Measurements from ENCODE around the gene KRT72.

Gene KRT72

GRCh38 chr12:52629281-52630007, 28.2 kb upstream of the KRT72 start:
- no peak for DNase-seq

DNA sequence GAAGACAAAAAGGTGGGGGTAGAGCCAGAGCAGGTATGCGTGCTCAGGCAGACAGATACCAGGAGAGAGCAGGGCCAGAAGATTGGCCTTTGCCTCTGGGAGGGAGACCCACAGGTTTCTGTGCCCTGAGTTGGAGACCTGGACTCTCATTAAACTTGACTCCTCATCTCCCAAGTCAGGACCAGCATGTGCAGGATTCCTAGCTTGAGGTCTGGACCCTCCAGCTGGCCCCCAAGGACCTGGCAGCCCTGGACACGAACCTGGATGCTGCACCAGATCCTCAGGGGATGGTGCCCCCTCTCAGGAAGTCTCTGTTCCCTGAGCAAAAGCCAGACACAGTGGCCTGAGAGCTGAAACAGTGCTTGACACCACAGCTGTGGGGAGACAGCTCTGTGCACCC, 27.6 kb upstream of the KRT72 start:
- DNase-seq, result no peak

GRCh38 chr12:52628111-52628507, 26.8 kb upstream of the KRT72 start:
- no peak for DNase-seq

DNA sequence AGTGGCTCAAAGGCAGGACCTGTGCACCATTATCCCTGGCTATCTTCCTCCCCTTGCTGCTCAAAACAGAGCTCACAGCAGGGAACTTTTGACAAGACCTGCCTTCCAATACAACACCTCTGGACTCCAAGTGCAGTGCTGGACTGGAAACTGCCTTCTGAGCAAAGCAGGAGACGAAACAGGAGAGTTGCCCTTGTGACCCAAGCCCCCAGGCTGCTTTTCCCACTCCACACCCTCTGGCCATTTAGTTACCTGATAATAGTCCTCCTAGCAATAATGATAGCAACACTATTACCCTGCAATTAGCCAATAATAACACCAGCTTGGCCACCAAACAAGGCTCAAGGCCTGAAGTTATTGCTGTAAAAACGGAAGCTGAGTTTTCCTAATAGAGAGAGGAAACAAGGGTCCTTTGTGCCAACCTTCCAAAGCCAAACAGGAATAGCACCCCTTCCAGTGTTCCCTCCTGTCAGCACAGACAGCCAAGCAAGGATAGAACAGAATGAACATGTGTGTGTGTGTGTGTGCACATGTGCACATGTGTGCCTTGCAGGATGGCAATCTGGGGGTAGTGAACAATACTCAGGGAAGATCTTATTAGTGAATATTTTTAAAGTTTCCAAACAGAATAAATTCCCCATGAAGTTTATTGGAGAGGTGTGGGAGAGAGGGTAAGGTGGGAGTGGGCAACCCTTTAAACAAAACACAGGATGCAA, 26.3 kb upstream of the KRT72 start:
- no peak for DNase-seq

DNA sequence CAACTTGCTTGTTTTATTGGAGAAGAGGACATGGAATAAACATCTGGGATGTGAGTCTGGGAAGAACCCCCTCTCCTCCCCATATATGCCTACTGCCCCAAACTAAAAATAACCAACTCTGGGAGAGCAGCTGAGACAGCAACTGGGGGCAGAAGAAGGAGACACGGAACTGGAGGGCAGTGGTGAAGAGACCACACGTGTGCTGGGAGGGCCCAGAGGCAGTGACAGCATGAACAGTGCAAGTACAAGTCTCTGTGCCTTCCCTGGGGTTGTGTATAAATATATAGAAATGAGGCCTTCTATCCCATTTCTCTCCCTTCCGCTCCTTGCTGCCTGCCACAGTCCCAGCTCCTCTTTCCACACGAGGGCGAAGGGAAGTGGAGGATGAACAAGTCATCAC, 21.1 kb upstream of the KRT72 start:
- DNase-seq, result no peak

- DNase-seq, result no peak
Observed at GRCh38 chr12:52618866-52619265, 17.6 kb upstream of the KRT72 start.

GRCh38 chr12:52618216-52618615, 17.0 kb upstream of the KRT72 start, which contains the start of gene KRT73:
Gene KRT73 (minus strand): TSS chr12:52618559. CDS start chr12:52618524, 35 bp downstream.
- DNase-seq, result no peak

DNA sequence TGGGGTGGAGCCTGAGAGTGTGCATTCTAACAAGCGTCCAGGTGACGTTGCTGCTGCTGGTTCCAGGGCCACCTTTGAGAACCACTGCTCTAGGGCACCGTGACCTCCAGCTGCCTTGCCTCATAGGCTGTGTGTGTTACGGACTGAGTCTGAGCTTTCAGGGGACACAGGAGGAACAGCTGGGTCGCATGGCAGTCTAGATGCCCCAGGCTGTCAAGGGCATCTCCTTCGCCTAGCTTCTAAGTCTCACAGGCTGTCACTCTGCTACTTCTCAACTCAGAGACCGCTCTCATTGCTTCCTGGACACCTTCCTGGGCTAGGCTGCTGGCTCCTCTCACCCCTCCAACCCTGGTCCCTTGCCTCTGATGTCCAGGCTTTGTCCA, 16.1 kb upstream of the KRT72 start:
- DNase-seq, result no peak

DNA sequence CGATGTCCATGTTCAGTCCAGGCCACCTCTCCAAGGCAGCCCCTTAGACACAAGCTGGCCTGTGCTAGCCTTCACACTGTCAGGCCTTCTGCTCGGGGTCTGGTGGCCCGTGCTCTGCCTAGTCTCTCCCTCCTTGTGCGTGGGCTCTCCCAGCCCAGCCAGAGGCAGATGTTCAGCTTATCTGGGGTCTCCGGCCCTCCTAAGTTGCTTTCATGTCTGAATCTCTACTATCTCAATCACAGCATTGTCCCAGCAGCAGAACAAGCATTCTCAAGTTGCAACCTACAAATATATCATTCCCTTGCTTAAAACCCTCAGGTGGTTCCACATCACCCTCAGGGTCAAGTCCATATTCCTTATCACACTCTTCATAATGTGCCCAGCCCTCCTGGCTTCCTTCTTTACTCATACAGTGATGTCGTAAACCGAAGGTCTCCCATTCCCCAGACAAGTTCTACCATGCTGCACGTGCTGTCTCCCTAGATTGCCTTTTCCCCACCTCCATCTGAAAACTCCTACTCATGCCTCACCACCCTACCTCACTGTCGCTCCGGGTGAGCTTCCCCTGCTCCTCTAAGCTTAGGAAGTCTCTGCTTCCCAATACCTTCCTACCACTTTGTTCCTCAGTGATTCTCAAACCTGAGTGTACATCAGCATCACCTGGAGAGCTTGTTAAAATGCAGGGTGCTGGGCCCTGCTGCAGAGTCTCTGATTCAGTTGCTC, 15.6 kb upstream of the KRT72 start:
- no peak for DNase-seq

DNA sequence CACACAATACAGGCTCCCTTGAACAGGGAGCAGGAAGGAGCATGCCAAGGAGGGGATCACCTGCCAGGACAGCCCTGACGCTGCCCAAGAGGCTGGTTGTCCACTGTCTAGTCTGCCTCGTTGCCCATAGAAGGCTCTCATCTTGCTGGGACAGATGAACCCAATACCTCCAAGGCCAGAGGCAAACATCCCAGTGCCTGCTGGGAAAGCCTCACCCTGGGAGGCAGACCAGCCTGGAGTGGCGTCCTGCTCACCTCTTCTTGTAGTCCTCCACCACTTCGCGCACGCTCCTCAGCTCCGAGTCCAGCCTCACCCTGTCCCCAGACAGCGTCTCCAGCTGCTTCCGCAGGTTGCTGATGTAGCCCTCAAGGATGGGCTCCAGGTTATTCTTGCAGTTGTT, 14.6 kb upstream of the KRT72 start:
- no peak for DNase-seq

DNA sequence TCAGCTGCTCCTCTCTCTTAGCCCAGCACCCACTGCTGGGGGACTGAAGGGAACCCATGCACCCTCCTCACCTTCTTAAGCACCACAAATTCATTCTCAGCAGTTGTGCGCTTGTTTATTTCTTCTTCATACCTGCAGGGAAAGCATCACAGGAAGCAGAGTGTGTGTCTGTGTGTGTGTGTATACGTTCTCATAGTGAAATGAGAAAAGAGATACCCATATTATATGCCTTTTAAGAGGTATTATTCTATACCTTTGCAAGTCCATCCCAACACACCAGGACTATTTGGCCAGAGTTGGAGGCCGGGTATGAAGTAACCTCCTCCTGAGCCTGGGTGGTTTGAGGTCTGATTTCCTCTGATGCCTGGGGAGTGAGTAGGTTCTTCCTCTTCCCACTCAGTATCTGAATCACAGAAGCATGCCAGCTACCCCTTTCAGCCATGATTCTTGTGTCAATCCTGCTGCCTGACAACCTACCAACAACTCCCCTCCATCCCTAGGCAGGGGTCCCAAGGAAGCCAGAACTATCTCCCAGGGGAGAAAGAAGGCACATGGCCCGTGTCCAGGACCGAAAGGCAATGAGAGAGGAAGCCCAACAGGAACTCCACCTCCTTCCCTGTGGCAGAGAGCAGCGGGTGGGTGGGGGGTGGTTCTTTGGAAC, 14.1 kb upstream of the KRT72 start:
- no peak for DNase-seq

DNA sequence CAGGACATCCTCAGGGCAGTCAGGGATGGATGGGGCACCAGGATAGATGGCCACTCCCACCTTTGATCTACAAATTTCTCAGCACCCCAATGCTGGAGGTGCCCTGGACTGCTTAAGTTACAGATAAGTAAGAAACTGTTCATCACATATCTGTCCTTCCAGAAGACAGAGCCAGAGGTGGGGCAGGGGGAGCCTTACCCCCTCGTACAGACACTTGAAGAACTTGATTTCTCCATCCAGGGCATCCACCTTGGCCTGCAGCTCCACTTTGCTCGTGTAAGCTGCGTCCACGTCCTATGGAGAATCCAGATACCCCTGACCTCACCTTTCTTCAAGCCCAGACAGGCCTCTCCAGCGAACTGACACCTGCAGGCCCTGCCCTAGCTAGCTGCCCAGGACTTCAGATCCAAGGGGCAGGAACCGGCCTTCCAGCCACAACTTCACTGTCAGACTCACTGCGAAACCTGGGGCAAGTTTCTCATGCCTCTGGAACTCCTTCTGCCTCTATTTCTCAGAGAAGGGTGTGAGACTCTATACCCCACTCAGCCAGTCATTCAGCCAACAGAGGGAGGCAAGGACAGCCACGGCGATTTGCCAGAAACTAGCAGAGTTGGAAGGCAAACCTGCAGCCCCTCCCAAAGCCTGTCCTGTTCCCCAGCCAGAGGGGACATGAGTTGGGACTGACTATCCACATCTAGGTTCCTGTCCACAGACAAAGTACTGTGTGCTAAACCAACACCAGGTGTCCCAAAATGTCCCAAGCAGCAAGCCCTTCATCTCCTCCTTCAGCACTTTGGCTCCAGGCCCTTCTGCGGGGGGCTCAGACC, 13.3 kb upstream of the KRT72 start:
- DNase-seq, result no peak

DNA sequence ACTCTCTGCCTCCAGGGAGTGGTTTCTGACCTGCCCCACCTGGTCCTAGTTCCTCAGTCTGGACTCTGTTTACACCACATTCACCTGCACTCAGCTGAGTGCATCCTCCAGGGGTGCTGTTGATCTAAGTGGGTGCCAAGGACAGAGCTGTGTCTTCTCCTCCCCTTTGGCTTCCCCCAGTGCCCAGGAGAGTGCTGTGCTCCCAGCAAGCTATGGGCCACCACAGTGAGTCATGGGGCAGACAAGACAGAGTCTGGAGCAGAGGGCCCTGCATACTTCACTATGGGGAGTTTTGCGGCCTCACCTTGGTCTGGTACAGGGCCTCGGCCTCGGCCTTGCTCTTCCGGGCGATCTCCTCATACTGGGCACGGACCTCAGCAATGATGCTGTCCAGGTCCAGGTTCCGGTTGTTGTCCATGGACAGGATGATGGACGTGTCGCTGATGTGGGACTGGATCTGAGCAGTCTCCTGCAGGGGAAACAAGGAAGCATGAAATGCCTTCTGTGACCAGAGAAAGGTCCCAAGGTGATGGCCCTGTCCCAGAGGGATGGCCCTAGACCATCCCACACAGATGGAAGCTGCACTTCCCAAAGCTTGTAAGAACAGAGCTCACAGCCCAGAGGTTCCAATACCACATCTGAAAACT, 12.2 kb upstream of the KRT72 start:
- no peak for DNase-seq

GRCh38 chr12:52612431-52613383, 11.4 kb upstream of the KRT72 start:
- DNase-seq, result no peak

GRCh38 chr12:52611080-52611468, 9.8 kb upstream of the KRT72 start:
- DNase-seq, result no peak

DNA sequence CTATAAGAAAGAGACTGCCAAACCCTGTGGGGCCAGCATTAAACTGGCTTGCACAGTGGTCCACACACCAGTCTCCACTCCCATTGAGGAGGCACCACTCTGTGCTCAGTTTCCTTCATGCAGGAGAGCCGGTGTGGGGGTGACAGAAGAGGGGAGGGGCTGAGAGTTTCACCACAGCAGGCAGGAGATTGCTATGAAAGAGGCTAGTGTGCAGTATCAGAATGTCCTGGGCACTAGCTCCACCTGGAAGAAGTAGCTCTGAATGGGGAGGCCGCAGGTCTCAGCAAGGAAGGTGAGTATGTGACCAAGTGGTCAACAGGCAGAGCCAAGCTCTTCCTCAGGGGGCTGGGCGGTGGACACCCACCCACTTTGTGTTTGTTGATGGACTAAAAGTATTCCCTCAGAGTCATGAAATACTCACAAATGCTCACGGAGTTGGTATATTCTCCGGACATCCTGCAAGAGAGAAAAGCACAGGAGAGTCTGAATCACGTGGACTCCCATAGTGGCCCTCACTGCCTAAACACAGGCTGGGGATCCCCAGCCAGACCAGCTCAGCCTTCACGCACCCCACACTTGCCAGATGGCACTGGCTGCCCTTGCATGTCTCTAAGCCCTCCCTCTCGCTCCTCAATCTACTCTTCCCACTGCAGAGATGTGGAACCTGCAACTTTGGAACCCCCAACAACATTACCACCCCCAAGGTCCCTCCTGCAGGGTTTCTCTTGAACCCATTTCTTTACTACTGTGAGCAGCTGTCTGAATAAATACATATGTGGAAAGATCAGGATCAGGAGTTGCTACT, 7.8 kb upstream of the KRT72 start:
- DNase-seq, result no peak

- no peak for DNase-seq
Observed at GRCh38 chr12:52608161-52608560, 6.9 kb upstream of the KRT72 start.

GRCh38 chr12:52607314-52607713, 6.1 kb upstream of the KRT72 start:
- DNase-seq, result no peak

GRCh38 chr12:52606581-52607218, 5.4 kb upstream of the KRT72 start:
- no peak for DNase-seq
